GM19395 (cell line): Measurements from ENCODE around the gene MTUS2.

ENCODE experiments used
- ATAC-seq: cut with Tn5 transposase; IDR thresholded peaks from one replicate; pipeline ENCODE4 v1.9.1; 2021; ENCODE audit warnings: mild to moderate bottlenecking, moderate library complexity; ENCODE audit not compliant: unreplicated experiment

MTUS2 gene

DNA sequence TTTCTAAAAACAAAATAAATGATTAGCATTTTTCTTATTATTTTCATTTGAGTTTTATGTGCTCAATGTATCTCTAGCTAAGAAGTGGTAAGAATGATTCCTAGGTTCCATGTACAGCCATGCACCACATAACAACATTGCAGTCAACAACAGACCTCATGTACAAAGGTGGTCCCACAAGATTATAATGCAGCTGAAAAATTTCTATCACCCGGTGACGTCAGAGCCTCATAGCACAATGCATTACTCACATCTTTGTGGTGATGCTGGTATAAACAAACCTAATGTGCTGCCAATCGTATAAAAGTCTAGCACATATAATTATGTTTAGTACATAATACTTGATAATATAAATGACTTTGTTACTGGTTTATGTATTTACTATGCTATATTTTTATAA is 654.9 kb downstream of the MTUS2 start:
- no peak for ATAC-seq

DNA sequence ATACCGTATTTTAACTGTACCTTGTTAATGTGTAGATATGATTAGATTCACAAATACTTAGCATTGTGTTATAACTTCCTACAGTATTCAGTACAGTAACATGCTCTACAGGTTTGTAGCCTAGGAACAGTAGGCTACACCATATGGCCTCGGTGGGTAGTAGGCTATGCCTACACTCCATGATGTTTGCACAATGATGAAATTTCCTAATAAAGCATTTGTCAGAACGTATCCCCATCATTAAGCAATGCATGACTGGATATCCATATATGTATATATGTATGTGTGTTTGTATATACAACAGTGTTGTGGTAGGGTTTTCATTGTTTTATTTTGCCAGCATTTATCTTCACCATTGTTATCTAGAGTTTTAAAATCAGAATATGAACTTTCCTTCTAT is 655.9 kb downstream of the MTUS2 start:
- no peak for ATAC-seq

DNA sequence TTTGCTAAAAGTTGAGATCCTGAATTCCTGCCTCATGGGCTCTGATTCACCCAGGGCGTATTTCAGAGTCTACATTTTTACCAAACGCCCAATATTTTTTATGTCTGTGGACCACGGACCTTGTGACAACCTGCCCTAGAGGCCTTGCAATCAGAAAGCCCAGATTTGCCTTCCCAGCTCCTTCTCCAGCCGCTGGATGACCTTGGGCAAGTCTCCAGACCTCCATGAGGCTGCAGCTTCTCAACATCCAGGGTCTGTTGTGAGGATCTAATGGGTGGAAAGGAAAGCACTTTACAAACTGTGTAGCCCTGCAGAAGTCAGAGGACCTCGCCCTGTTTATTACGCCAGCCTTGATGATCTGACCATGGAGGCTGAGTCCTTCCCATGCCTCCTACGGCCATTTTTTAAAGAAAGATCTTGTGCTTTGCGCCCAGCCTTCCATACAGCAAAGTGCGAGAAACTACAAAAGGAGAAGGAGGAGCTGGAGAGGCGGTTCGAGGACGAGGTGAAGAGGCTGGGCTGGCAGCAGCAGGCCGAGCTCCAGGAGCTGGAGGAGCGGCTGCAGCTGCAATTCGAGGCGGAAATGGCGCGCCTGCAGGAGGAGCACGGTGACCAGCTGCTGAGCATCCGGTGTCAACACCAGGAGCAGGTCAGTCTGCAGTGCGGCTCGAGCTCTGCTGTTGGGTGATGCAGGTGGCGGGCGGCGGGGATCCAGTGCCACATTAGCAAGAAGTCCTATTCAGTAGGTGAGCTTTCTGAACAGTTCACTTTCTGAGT is 659.8 kb downstream of the MTUS2 start:
- no peak for ATAC-seq

DNA sequence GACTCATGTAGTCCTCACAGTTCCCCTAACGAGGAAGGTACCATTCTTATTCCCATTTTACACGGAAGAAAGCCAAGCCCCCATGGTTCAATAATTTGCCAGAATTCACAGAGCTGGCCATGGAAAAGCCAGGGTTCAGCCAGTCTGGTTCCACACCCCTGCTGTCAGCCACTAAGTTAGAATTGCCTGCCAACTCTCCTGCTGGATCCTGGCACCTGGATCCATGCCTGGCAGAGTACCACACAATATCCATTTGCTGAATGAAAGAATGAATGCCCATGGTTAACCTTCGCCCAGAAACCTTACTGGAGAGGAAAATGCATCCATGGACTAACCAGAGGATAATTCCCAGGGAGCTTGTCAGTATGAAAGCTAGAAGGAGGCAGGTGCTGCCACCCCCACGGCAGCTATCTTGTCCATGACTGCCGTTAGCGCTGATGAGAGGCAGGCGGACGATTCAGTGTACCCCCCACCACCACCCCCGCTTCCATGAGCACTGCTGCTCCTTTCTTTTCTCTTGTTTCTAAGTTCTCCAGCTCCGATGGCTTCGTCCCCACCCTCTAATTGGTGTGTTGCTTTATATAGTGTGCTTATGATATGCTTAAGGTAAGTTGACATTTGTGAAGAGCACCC is 660.9 kb downstream of the MTUS2 start:
- no peak for ATAC-seq

DNA sequence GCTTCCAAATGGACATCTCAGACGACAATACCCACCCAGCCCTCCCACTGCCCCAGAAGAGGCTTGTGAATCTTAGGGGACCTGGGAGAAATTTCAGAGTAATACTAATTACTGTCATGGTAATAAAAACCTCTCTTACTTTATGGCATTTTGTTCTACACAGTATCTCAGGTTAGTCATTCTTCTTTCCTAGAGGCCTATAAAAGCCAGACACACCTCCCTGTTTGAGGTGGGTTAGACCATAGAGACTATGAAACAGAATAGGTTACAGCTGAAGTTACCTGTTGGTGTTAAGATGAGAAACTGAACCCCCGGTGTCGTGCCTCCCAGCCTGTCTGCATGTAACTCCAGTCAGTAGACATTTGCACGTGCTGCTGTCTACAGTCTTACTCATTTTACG is 661.5 kb downstream of the MTUS2 start:
- ATAC-seq: no peak

DNA sequence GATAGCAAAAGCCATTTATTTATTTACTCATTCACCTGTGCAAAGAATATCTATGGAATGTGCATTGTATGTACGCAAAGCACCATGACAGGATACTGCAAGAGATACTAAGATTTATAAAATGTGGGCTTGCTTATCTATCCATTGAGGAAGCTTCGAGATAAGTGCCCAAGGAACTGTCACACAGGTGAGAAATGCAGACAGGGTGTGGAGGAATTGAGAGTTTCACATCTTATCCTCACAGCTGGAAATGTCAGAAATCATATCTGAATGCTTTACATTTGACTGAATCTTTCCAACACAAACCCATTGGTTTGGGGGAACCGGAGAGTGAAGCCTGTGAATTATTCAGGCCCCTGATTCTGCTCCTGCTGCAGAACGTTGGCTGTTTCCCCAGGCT is 662.4 kb downstream of the MTUS2 start:
- ATAC-seq: no peak

DNA sequence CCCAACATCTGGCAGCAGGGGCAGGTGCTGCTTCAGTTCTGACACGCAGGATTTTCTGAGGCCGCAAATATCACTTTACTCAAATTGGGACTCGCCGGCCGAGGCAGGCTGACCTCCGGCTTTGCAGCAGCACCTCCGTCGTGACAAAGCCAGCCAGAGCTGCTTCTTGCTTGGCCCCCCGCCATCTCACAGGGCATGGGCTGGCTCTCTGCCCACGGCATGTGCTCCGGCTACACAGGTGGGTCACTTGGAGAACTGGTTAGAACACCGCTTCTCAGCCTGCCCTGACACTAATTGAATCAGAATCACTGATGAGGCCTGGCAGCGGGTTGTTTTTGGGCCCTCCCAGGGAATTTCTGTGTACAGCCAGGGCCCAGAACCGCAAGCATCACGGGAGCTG is 663.1 kb downstream of the MTUS2 start:
- ATAC-seq: no peak

DNA sequence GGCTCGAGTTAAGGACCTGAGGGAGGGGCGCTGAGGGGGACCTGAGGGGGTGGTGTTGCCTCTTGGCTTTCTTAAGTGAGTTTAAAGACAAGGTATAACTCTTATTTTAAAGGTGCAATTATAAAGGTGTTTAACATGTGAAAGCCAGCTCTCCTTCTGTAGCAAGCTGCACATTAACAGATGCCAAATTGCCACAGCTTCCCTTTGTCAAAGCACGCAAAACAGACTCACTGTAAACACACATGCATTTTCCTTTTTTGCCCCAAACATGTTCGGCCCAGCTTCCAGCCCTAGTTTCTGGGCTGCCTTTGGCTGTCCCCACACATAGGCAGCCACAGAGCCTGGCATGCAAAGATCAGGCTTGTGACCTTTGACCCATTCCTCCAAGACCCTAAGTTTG is 663.5 kb downstream of the MTUS2 start:
- ATAC-seq: no peak

DNA sequence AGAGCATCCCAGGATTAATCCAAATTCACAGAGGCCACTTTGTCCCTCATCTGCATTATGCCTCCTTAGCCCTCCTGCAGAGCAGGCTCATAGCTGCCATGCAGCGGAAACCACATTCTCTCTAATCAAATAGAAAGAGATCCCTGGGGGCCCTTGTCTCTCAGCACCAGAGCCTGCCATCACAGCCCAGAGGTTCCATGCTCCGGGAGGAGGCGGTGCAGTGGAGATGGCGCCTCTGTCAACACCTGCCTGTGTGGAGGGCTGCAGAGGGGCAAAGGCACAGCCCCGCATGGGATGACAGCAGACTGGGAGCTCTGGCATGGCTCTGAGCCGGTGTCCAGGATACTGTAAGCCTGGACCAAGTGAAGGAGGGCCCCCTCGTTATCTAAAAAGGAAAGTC is 664.1 kb downstream of the MTUS2 start:
- ATAC-seq: no peak

DNA sequence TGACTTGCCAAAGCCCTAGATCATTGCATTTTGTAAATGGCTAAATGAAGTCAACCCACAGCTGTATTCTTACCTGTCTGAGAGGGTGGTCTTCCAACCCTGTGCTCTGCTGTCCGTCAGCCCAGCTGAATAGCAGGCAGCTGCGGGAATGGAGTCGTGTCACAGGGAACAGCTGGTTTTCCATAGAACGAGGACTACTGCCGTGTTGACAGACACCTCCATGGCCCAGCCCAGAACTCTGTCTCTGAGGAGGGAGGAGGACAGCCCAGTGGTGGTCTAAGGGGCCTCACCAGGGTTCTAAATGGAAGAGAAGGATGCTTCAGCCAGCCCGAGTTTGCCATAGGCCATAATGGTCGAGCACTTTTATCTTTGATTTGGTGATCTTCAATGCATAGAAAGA is 664.7 kb downstream of the MTUS2 start:
- no peak for ATAC-seq

DNA sequence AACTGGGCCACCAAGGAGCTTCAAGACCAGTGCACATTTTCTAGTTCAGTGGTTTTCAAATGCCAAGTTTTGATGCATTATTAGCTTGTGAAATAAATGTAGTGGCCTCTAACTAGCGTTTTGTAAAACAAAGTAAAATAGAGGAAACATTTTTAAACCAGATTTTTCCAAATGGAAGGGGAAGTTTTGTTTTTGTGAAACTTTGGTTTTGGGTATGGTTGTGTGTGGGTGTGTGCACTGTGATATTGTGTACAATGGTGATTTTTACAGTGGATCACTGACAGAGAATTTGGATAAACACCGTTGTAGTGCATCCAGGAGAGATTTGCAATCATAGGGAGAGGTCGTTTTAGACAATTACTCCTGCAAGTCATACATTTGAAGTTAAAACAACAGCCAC is 666.4 kb downstream of the MTUS2 start:
- no peak for ATAC-seq

DNA sequence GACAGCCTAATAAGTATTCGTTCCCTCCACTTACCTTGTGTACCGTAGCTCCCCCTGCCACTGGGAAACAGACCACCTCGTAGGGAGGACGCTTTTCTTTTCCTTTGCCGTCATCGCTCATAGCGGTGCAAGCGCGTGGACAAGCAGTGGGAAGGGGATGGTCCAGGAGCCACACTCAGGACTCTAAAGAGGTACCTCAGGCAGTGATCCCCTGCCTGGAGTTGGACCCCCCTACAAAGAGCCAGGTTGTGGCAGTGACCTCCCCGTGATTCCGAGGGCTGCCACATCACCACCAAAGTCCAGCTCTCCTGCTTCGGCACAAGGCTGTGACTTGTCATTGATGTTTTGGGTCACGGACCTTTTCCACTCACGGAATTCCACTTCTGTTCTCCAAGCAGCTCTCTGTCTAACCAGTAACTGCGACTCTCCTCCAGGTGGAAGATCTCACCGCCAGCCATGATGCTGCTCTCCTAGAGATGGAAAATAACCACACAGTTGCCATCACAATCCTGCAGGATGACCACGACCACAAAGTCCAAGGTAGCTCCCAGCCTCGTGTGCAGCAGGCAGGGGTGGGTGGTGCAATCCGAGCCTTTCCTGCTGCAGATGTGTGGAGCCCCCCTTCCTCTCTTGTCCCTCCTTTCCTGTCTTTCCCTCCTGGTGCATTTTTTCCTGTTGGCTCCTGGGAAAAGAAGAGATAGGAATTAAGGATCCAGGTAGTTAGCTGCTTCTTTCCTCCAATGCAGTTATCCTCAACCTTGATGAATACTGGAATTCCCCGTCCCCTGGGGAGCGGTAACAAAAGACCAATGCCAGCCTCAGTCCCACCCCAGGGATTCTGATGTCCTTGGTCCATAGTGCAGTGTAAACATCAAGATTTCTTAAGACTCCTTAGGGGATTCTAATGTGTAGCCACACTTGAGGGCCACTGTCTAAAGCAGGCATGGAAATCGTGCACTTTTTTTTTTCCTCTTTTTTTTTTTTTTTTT is 667.6 kb downstream of the MTUS2 start:
- no peak for ATAC-seq

DNA sequence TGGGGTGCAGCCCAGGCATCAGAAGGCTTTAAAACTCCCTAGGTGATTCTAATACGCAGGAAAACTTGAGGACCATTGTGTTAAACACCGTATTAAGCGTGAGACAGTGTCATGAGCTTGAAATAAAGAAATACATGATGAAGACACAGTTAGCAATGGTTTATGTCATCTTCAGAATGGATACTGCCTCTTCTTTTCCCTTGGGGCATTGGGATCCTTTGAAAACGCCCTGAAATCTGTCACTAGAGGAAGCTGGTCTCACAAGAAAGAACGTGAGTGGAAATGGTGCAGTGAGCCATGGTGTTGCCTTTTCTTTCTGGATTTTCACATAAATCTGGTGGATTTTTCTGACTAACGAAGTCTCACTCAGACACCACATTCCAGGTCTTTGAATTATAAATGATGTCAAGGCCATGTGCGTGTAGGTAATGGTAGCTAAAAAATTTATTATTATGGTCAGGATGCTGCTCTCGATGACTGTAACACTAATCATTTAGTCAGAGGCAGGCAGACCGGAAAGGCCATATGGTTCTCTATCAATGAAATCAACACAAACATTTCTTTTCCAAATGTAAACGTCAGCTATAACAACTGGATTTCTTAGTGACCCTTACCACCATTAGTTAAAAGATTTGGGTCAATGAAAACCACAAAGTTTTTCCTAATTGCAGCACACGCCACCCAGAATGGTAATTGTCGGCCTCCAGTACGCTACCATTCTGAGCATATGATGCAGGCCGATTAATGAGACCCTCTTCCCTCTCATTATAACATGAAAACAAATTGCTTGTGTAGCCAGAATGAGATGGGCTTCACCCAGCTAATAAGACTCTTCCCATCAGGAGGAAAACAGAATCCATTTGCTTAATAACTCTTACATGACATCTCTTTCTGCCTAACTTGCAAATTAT is 669.8 kb downstream of the MTUS2 start:
- no peak for ATAC-seq

DNA sequence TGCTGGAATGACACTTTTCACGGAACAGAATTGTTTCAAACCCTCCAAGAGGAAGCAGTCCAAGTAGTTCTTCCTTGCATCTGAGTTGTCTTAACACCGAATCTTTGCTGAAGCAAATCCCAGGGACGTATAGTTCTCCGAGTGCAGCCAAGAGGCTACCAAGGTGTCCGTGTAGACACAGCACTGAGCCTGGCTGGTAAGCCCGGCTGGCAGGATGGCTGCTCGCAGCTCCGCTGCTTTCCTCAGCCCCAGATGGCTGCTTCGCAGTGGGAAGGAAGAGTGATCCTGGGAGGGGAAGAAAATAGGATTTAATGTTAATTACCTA is 670.4 kb downstream of the MTUS2 start:
- ATAC-seq: no peak

DNA sequence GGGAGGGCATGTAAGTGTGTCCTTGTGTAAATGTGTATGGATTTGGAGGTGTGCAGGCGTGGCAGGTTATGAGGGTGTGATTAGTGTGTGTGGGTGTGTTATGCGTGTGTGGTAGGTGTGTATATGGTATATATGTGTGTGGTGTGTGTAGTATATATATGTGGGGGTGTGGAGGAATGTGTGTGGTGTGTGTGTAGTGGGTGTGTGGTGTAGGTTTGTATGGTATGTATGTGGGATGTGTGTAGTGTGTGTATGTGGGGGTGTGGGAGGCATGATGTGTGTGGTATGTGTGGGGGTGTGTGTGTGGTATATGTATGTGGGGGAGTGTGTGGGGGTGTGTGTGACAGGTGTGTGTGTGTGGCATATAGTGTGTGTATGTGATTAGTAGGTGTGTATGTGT is 671.1 kb downstream of the MTUS2 start:
- ATAC-seq: no peak

DNA sequence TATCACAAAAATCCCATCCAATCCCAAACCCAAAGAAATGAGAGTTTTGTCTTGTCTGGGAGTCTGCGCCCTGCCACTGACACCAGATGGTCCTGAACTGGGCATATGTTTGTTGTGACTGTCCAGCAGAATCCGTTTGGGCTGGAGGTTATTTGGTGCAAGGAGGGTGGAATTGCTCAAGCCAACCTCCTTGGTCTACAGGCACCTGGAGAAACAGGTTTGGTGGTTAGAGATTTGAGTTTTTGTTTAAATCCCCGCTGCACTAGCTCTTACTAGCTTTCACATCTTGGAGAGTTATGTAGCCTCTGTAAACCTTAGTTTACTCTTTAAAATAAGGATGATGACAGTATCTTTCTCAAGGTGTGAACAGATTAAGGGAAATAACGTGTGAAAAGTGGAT is 673.7 kb downstream of the MTUS2 start:
- ATAC-seq: no peak

DNA sequence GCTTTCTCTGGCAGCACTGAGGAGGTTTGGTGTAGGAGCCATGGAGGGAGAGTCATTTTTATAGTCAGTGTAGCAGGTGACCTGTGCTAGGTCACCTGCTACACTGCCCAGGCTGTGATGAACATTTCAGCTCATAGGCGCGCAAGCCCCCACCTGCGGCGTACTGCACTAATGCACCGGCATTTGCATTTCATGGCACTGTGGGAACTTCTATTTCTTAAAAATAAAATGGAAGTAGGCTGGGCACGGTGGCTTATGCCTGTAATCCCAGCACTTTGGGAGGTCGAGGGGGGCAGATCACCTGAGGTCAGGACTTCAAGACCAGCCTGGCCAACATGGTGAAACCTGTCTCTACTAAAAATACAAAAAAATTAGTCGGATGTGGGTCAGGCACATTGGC is 674.4 kb downstream of the MTUS2 start:
- no peak for ATAC-seq

DNA sequence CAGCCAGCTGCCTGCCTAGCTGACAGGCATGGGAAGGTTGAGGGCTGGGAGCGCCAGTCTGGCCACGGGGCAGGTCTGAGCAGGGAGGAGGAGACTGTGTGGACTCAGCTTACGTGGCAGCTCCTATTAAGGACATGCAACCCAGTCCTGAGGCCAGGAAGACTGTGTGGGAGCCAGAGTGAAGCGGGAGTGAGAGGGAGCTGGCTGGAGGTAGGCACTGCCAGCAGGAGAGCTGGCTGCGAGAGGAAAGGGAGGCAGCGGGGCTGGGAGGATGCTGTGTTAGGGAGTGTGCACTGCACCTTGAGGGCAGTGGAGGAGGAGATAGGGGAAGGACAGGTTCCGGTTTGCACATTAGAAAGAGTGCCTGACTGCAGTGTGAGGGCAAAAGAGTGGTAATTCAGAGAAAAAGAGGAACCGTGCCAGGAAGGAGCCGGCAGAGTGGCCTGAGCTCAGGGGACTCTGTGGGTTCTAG is 676.1 kb downstream of the MTUS2 start:
- peak; percentile 75 for ATAC-seq

DNA sequence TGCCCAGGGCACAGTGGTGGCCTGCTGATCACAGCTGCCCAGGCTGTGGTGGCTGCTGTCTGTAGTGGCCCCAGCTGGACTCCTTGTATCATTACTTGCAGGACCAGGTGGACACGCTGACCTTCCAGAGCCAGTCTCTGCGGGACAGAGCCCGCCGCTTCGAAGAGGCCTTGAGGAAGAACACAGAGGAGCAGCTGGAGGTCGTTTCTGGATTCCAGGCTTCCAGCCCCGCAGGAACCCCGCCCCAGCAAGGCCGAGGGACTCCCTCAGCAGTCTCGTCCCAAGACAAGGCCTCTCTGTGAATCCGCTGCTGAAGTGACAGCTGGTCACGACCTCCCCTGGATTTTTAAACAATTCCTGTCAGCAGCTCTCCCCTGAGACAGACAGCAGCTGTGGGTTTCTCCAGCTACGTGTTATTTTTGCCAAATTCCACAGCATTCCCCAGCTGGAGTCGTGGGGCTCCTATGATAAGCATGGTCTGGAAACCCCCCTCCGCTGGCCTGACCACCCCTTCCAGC is 677.1 kb downstream of the MTUS2 start:
- no peak for ATAC-seq

DNA sequence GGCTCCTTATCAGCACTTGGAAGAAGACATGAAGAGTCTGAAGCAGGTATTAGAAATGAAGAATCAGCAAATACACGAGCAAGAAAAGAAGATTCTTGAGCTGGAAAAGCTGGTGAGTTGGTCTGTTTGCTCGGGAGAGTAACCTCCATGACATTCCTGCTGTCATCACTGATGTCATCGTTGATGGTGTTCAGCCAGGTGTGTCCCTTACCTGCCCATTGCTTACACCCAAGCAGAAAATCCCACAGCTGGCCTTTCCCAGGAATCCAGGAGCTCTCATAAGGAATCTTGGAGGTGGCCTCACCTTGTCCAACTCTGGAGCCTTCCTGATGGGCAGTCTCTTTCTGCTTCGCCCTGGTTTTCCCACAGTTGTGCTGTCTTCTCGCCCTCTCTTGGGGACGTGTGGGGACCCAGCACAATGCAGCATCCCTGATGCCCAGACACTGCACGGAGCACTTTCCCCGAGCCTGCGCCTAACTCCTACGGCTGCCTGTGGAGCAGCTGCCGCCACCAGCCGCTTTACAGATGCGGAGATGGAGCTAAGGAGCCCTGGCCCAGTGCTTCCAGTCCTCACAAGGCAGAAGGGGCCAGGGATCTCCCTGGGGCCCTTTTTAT is 678.4 kb downstream of the MTUS2 start:
- ATAC-seq: no peak
